Skeletal muscle satellite cell (primary cell): ENCODE results near the gene GPC6.

Experiments
- H3K27me3 ChIP-seq: 2 replicates; pipeline ENCODE4 v1.7.0; 2013; ENCODE audit warnings: low read length; ENCODE audit not compliant: control insufficient read depth, insufficient read depth
- H3K36me3 ChIP-seq: 2 replicates; pipeline ENCODE4 v1.7.0; 2013; ENCODE audit warnings: mild to moderate bottlenecking, control low read depth, low read length; ENCODE audit not compliant: insufficient read depth
- H3K4me1 ChIP-seq: 2 replicates; pipeline ENCODE4 v1.7.0; 2013; ENCODE audit warnings: low read length; ENCODE audit not compliant: control insufficient read depth, insufficient read depth
- H3K4me2 ChIP-seq: 2 replicates; pipeline ENCODE4 v1.7.0; 2013; ENCODE audit warnings: mild to moderate bottlenecking, low read length
- H3K4me3 ChIP-seq: 2 replicates; pipeline ENCODE4 v1.7.0; 2013; ENCODE audit warnings: low read length
- H3K9ac ChIP-seq: 2 replicates; pipeline ENCODE4 v1.7.0; 2013; ENCODE audit warnings: mild to moderate bottlenecking, low read depth, low read length, moderate library complexity
- H3K9me3 ChIP-seq: replicated peaks from 2 replicates; pipeline ENCODE4 v1.7.0; 2013; ENCODE audit warnings: mild to moderate bottlenecking, control low read depth, low read length

Gene GPC6

GRCh38 chr13:93794197-93794885, 567.7 kb downstream of the GPC6 start:
- no peaks in the 10 kb centered on the region for H3K4me1 ChIP-seq
- H3K36me3 ChIP-seq = no peaks in the 10 kb centered on the region
- H3K4me2 ChIP-seq = no peak overlapping the region
- no peaks in the 10 kb centered on the region for H3K27me3 ChIP-seq
- H3K9ac ChIP-seq = no peak overlapping the region
- no peaks in the 10 kb centered on the region for H3K9me3 ChIP-seq
- no peak overlapping the region for H3K4me3 ChIP-seq

- Histone ChIP-seq H3K4me1 (no peaks in the 10 kb centered on the region), H3K27me3 (no peaks in the 10 kb centered on the region), H3K9me3 (no peaks in the 10 kb centered on the region), H3K9ac (no peak overlapping the region), H3K4me3 (no peak overlapping the region), H3K4me2 (no peak overlapping the region), H3K36me3 (no peaks in the 10 kb centered on the region)
Observed at GRCh38 chr13:93797463-93797862, 570.9 kb downstream of the GPC6 start.

GRCh38 chr13:93800342-93800741, 573.7 kb downstream of the GPC6 start:
- Histone ChIP-seq H3K4me2 (no peak overlapping the region), H3K4me3 (no peak overlapping the region), H3K9me3 (no peaks in the 10 kb centered on the region), H3K4me1 (no peaks in the 10 kb centered on the region), H3K36me3 (no peaks in the 10 kb centered on the region), H3K27me3 (no peaks in the 10 kb centered on the region), H3K9ac (no peak overlapping the region)

GRCh38 chr13:93805736-93806135, 579.1 kb downstream of the GPC6 start:
- Histone ChIP-seq H3K9ac (no peak overlapping the region), H3K9me3 (no peaks in the 10 kb centered on the region), H3K27me3 (no peaks in the 10 kb centered on the region), H3K36me3 (no peaks in the 10 kb centered on the region), H3K4me1 (no peaks in the 10 kb centered on the region), H3K4me2 (no peak overlapping the region), H3K4me3 (no peak overlapping the region)

GRCh38 chr13:93806861-93807260, 580.3 kb downstream of the GPC6 start:
- no peaks in the 10 kb centered on the region for H3K27me3 ChIP-seq
- no peak overlapping the region for H3K4me2 ChIP-seq
- no peak overlapping the region for H3K4me3 ChIP-seq
- H3K9ac ChIP-seq = no peak overlapping the region
- no peaks in the 10 kb centered on the region for H3K9me3 ChIP-seq
- no peaks in the 10 kb centered on the region for H3K36me3 ChIP-seq
- no peaks in the 10 kb centered on the region for H3K4me1 ChIP-seq

GRCh38 chr13:93810264-93810663, 583.7 kb downstream of the GPC6 start:
- Histone ChIP-seq H3K9ac (no peak overlapping the region), H3K4me1 (no peaks in the 10 kb centered on the region), H3K9me3 (no peaks in the 10 kb centered on the region), H3K4me3 (no peak overlapping the region), H3K4me2 (no peak overlapping the region), H3K27me3 (no peaks in the 10 kb centered on the region), H3K36me3 (no peaks in the 10 kb centered on the region)

GRCh38 chr13:93811071-93811737, 584.6 kb downstream of the GPC6 start:
- no peak overlapping the region for H3K4me3 ChIP-seq
- no peaks in the 10 kb centered on the region for H3K27me3 ChIP-seq
- H3K36me3 ChIP-seq = no peaks in the 10 kb centered on the region
- H3K4me1 ChIP-seq = no peaks in the 10 kb centered on the region
- no peak overlapping the region for H3K9ac ChIP-seq
- H3K9me3 ChIP-seq = no peaks in the 10 kb centered on the region
- no peak overlapping the region for H3K4me2 ChIP-seq

GRCh38 chr13:93811738-93812112, 585.1 kb downstream of the GPC6 start:
- no peaks in the 10 kb centered on the region for H3K27me3 ChIP-seq
- H3K9me3 ChIP-seq = no peaks in the 10 kb centered on the region

GRCh38 chr13:93814658-93815057, 588.1 kb downstream of the GPC6 start:
- H3K4me2 ChIP-seq = no peak overlapping the region
- H3K27me3 ChIP-seq = no peaks in the 10 kb centered on the region
- H3K9ac ChIP-seq = no peak overlapping the region
- no peak overlapping the region for H3K4me3 ChIP-seq
- no peaks in the 10 kb centered on the region for H3K36me3 ChIP-seq
- H3K9me3 ChIP-seq = no peaks in the 10 kb centered on the region
- no peaks in the 10 kb centered on the region for H3K4me1 ChIP-seq

More at GRCh38 chr13:93811738-93812112, 585.1 kb downstream of the GPC6 start:
- Histone ChIP-seq H3K9ac (no peak overlapping the region), H3K4me3 (no peak overlapping the region), H3K4me1 (no peaks in the 10 kb centered on the region), H3K36me3 (no peaks in the 10 kb centered on the region), H3K4me2 (no peak overlapping the region)

GRCh38 chr13:93818345-93818744, 591.7 kb downstream of the GPC6 start:
- H3K4me2 ChIP-seq = no peak overlapping the region
- H3K4me1 ChIP-seq = no peaks in the 10 kb centered on the region
- H3K4me3 ChIP-seq = no peak overlapping the region
- no peaks in the 10 kb centered on the region for H3K9me3 ChIP-seq
- no peak overlapping the region for H3K9ac ChIP-seq
- H3K27me3 ChIP-seq = no peaks in the 10 kb centered on the region
- H3K36me3 ChIP-seq = no peaks in the 10 kb centered on the region

GRCh38 chr13:93819331-93819890, 592.8 kb downstream of the GPC6 start:
- no peaks in the 10 kb centered on the region for H3K4me1 ChIP-seq
- no peaks in the 10 kb centered on the region for H3K27me3 ChIP-seq
- no peak overlapping the region for H3K4me2 ChIP-seq
- no peak overlapping the region for H3K4me3 ChIP-seq
- no peak overlapping the region for H3K9ac ChIP-seq
- no peaks in the 10 kb centered on the region for H3K36me3 ChIP-seq
- no peaks in the 10 kb centered on the region for H3K9me3 ChIP-seq

GRCh38 chr13:93824286-93824685, 597.7 kb downstream of the GPC6 start:
- H3K4me2 ChIP-seq = no peak overlapping the region
- no peaks in the 10 kb centered on the region for H3K4me1 ChIP-seq
- H3K9ac ChIP-seq = no peak overlapping the region
- no peaks in the 10 kb centered on the region for H3K36me3 ChIP-seq
- H3K4me3 ChIP-seq = no peak overlapping the region
- H3K27me3 ChIP-seq = no peaks in the 10 kb centered on the region
- no peaks in the 10 kb centered on the region for H3K9me3 ChIP-seq
